GM15510 (cell line): ENCODE measurements around the gene C1orf115.

Source experiments
- POLR2A ChIP-seq: IDR thresholded peaks from 3 replicates; pipeline ENCODE4 v1.6.1; 2011; ENCODE audit warnings: borderline replicate concordance; ENCODE audit not compliant: insufficient read length; ENCODE audit errors: extremely low read depth

The C1orf115 gene

DNA sequence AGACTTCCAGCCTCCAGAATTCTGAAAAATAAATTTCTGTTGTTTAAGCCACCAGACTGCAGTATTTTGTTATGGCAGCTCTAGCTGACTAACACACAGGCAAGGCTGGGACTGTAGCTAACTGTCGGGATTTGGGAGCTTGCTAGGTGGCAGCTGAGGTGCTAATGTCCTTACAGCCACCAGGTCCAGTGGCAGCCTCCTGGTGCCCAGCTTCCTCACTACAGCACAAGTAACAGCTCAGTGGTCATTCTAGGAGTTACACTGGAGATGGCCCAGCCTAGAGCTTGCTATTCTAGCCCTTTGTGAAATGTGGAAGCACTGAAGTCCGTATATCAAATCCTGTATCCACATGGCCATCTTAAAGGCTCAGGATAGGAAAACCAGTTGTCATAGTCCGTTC, 4.3 kb upstream of the C1orf115 start:
- no peak for TF ChIP-seq POLR2A

DNA sequence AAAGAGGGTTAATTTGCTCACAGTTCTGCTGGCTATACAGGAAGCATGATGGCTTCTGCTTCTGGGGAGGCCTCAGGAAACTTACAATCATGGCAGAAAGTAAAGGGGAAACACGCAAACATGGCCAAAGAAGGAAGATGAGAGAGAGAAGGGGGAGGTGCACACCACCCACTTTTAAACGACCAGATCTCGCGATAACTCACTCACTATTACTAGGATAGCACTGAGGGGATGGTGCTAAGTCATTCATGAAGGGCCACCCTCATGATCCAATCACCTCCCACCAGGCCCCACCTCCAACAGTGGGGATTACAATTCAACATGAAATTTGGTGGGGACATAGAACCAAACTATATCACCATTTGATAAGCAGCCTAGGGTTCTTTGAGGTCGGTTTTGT, 2.4 kb upstream of the C1orf115 start:
- no peak for TF ChIP-seq POLR2A

GRCh38 chr1:220689666-220690065, 497 bp upstream of the C1orf115 start:
- TF ChIP-seq POLR2A, result no peak

DNA sequence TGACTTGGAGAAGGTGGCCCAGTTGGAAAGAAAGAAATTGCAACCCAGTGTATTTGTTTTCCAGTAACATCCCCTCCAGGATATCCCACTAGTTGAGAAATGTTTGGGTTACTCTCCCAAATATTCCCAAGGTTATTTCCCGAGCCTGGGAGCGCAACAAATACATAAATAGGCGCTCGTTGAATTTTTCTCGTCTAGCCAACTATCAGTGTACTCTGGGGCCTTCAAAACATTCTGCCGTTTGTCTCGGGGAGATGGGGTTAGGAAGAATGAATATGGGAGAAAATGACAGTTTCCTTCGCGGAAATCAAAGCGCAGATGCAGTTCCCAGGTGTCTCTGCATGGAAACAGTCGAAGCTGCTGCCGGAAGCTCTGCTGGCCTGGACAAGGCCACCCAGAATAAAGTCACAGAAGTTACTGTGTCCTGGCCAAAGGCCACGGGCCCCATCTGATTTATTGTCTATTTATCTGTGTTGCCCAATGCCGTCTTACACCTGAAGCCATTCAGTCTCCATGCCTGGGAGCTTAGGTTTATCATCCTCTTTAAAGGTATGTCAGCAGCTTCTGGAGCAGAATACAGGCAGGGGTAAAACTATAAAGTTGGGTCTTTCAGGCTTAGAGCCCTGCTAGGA, 1.0 kb downstream of the C1orf115 start:
- TF ChIP-seq POLR2A, result no peak

DNA sequence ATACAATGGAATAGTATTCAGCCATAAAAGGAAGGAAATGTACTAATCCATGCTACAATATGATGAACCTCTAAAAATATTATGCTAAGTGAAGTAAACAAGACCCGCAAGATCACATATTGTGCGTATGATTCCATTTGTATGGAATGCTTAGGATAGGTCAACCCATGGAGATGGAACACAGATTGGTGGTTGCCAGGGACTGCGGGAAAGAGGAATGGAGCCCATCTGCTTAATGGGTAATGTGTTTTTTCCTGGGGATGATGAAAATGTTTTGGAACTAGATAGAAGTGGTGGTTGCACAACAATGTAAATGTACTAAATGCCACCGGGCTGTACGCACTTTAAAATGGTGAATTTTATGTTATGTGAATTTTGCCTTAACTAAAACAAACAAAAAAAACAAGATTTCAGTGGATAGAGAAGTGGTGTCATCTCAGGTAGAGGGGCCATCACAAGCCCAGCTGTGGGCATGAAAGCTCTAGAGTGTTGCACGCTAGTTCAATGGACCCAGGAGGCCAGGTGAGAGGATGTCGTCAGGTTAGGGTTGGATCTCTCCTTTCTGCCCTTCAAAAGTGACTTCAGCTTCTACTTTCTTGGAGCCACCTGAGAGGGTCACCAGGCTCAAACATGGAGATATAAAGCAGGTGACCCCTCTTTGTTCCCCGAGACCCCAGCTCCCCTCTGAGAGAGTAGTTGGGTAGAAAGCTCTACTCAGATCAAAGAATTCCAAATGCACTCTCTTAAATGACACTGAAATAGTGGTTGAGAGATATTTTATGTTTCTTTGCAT, 2.5 kb downstream of the C1orf115 start:
- TF ChIP-seq POLR2A, result no peak

GRCh38 chr1:220694866-220695382, 4.8 kb downstream of the C1orf115 start:
- no peak for TF ChIP-seq POLR2A

GRCh38 chr1:220695426-220695825, 5.3 kb downstream of the C1orf115 start:
- no peak for TF ChIP-seq POLR2A

- no peak for TF ChIP-seq POLR2A
These were observed 6.2 kb downstream of the C1orf115 start for GRCh38 chr1:220696226-220696862.

DNA sequence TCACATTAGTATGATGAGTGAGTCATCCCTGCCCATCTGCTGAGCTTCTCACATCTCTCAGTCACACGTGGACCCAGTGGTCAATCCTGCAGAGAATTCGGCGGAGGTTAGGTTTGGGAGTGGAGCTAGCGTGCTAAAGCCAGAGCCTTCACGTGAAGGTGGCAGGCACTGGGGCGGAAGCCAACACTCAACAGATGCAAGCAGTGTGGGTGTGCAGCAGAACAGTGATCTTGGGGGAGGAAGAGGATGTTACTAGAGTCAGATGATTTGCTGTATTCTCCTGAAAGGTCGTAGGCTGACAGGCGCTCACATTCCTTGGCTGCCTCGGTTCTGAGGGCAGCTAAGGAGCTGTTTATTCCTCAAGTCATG, 6.7 kb downstream of the C1orf115 start:
- no peak for TF ChIP-seq POLR2A

- TF ChIP-seq POLR2A, result no peak
These were observed 7.2 kb downstream of the C1orf115 start for GRCh38 chr1:220697326-220697725.

DNA sequence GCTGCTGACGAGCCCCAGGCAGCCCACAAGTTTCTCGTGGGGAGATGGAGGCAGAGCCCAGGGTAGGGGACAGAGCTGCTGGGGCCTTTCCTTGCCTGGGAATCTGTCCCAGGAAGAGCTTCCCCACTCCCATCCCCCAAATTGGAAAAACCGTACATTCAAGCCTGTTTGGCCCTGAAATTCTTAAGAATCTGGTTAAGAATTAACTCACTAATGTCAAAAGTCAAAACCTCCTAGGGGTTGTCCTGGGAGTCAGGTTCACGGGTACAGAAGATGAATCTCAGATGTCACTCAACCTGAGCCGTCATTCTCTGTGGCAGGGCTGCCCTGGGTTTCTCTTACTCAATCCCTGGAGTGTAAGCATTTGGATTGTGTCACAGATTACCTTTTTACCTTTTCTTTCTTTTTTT, 8.4 kb downstream of the C1orf115 start:
- TF ChIP-seq POLR2A, result no peak

DNA sequence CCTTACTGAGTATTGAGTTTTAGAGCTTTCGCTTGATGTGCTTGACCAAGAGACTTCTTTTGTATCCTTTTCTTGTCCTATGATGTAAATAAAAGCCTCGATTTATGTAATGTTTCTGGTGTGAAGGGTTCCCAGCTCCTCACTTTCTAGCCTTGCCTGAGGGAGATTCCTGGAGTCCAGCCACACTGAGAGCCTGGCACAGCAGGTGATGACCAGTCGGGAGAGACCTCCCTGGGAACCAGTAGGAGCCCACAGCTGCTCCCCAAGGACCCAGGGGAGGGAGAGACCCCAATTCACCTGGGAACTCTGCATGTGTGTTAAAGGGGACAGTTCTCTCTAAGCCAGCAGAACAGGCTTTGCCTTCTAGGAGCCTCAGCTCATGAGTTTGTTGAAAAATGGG, 8.9 kb downstream of the C1orf115 start:
- no peak for TF ChIP-seq POLR2A

GRCh38 chr1:220700556-220701179, 10.5 kb downstream of the C1orf115 start:
- TF ChIP-seq POLR2A, result no peak

DNA sequence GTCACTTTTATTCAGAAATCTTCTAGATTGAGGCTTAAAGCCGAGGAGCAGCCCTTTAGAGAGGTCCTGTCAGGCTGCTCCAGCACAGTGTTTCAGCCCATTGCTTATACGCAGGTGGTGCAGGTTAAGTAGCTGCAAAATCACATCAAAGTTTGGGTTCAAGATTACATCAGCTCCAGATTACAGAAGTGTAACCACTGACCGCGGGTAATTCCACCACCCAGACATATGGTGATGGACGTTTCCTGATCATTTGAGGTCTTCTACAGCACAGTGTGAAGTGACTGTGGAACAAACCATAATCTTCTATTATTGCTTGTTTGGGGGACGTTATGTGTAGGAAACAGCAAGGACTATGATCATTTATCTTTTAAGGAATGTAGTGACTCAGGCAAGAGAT, 11.8 kb downstream of the C1orf115 start:
- TF ChIP-seq POLR2A, result no peak

DNA sequence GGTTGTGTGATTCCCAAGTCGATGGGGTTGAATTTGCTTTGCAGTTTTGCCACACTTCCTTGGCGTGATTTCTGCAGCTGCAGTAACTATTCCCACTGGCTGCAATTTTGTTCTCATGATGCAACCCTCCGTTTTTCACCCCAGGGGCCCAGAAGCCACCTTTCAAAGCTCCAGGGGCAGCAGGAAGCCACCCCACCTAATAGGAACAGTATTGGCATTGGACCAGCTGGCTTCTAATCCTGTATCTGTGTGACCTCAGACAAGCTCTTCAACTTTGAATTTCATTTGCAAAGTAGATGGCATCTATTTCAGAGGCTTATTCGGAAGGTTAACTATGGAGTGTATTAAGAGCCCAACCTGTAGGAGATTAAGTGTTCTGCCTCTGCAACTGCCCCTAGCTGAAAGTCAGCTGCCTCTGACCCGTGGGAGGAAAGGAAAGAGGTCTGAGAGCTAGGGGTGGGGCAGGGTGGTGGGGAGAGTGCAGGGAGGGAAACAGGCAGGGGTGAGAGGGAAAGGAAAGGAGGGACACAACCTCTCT, 12.6 kb downstream of the C1orf115 start:
- no peak for TF ChIP-seq POLR2A
